GM18507 (cell line): Measurements from ENCODE around the gene FBXO46.
"Not testable (repeated sequence)": the region's sequence is repeated elsewhere in the genome, so short reads cannot be mapped to it uniquely, and the experiment has no call there.

Experiments
- DNase-seq: peaks from one replicate; pipeline ENCODE4 v3.0.0; 2011; ENCODE audit warnings: low read depth; ENCODE audit not compliant: insufficient read length; ENCODE audit errors: extremely low spot score
- FAIRE-seq: peaks from 2 replicates; lab custom pipeline; 2011; peaks lifted over from hg19 to GRCh38; lab: Jason Lieb, UNC

The FBXO46 gene

DNA sequence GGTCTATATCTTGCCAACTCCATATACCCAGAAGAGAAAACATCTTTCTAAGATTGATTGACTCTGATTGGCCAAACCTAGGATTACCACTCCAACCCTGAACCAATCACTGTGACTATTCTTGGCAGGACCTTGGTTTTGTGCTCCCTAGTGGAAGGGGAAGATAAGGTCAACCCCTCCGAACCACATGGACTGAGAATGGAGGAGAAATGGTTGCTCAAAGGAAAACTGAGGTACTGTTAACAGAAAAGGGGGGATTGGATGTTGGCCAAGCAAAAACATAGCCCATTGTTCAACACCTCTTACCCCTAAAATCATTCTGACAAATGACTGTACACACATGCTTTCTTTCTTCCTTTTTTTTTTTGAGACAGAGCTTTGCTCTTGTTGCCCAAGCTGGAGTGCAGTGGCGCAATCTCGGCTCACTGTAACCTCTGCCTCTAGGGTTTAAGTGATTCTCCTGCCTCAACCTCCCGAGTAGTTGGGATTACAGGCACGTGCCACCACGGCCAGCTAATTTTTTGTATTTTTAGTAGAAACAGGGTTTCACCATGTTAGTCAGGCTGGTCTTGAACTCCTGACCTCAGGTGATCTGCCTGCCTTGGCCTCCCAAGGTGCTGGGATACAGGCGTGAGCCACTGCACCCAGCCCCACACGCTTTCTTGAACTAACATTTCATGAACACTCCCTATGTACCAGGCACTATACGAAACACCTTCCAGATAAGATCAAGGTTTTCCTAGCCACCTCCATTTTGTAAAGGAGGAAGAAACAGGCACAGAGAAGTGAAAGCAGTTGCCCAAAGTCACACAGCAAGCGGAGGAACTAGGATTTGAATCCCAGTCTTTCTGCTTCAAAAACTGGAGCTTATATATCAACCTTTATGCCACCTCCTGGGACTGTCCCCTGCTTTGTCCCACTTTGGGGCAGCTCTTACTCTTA lies 9.1 kb upstream of the FBXO46 start:
- DNase-seq: no peak

DNA sequence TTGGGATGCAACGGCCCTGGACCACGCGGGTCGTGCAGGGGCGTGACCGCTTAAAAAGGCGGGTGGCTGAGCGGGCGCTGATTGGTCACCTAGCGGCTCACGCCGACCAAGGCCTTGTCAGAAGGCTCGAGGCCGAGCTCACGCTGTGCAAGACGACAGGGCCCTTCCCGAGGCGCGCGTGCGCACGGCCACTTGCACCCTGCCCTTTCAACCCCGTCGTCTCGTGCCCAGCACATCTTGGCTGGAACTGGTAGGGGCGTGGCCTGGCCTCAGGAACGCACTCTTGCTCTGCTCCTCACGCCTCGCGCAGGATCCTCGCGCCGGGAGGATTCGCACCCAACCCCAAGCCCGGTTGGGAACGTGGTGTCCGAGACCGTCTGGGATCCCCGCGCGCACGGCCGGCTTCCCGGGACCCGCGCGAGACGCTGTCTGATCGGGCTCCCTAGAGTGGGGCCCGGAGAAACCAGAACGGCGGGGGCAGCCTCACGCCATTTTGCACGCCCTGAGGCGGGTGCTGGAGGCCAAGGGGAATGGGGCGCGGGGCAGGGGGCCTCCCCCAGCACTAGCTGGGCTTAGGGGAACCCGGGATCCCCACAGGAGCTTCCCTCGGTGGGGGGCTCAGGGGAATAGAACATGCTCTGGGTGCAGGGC lies 2.6 kb upstream of the FBXO46 start, which contains the start of gene MEIOSIN:
Gene MEIOSIN, plus strand, starts transcription at position 280 of the 651 bp plus-strand sequence. CDS start 1,938 bp downstream, outside the sequence.
- FAIRE-seq: no peak
- no peak for DNase-seq

More for the DNA sequence above, 9.1 kb upstream of the FBXO46 start:
- no peak for FAIRE-seq

DNA sequence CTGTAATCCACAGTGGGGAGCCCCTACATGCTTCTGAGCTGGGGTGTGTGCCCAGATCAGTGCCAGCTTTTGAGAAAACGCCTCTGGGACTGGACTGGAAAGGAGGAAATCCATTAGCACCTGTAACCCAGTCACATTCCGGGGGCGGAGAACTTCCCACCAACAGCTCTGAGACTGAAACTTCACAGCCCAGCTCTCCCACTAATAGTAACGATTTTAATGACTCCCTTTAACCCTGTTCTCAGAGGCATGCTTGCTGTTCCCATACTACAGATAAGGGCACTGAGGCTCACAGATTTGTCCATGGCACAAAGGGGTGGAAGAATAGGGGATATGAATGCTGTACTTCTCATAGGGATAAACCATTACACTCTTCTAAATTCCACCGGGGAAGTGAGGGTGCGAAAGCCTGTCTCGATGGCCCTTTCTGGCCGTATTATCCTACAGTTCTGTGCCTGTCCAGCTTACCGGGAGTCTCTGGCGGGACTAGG lies 851 bp downstream of the FBXO46 start:
- DNase-seq: no peak

DNA sequence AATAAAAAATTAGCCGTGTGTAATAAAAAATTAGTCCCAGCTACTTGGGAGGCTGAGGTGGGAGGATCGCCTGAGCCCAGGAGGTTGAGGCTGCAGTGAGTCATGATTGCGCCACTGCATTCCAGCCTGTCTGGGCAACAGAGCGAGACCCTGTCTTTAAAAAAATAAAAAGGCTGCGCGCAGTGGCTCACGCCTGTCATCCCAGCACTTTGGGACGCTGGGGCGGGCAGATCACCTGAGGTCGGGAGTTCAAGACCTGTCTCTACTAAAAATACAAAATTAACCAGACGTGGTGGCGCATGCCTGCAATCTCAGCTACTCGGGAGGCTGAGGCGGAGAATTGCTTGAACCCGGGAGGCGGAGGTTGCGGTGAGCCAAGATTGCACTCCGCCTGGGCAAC lies 2.0 kb downstream of the FBXO46 start:
- FAIRE-seq, DNase-seq: not testable (repeated sequence)

More for the DNA sequence above, 851 bp downstream of the FBXO46 start:
- peak; percentile 81 for FAIRE-seq

DNA sequence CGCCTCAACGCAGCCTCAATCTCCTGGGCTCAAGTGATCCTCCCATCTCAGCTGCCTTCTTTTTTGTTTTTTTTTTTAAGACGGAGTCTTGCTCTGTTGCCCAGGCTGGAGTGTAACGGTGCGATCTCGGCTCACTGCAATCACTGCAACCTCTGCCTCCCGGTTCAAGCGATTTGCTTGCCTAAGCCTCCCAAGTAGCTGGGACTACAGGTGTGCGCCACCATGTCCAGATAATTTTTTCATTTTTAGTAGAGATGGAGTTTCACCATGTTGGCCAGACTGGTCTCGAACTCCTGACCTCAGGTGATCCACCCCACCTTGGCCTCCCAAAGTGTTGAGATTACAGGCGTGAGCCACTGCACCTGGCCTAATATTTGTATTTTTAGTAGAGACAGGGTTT lies 10.6 kb downstream of the FBXO46 start:
- DNase-seq, FAIRE-seq: not testable (repeated sequence)

DNA sequence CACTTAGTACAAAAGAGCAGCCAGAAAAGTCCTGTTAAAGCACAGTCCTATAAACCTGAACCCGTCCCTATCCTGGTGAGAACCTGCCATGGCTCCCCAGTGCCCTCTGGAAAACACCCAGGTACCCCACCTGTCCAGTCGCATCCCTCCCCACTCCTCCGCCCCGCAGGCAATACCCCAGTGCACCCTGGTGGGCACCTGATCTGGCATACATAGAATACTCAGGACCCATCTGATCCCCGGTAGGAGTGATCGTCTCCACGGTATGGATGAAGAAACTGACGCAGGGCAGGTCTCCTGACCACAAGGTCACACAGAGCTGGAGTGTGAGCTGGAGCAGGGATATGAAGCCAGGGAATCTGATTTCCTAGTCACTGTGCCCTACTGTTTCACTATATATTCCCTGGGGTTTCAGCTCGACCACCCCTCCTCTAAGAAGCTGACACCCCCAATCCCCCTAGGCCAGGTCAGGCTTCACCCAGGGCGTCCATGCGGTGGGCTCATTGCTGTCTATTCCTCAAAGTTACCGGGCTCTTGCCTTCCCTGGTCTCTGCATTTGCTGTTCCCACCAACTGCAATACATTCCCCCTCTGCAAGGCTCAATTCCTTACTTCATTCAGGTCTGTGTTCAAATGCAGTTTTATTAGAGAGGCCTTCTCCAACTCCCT lies 12.6 kb downstream of the FBXO46 start:
- DNase-seq (no peak), FAIRE-seq (no peak)

DNA sequence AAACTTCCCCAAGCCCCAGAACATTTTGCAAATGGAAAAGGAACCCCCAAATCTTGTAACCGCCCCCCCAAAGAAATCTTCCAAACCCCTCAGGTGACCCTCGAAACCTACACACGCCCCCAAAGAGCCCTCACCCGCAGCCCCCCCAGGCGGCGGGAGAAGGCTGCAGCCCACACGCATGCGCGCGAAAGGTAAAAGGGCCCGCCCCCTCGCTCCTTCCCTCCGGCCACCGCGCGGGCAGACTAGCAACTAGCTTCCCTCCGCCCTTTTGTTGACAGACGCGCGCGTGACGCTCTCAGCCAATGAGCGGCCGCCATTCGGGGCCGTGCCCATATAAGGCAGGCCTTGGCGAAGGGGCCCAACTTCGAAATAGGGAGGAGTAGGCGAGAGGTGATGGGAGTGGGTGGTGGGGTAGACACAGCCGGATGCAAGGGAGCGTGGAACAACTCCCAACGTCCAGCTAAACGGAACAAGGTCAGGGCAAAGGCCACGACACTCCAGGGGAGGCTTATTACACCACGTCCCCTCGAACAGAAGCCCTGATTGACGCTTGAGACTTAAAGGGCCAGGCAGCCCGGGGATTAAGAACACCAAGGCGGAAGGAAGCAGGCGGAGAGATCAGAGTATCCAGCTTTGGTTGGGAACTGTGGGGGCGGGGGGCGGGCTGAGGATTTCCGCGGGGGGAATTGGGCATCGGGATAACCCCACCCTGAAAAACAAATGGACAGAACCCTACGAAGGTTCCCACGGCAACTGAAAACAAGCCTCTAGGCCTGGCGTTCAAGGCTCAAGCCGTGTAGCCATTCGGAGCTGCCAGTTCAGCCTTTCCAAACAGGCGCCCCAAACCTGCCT lies 13.3 kb downstream of the FBXO46 start:
- peak; percentile 97 for DNase-seq
- FAIRE-seq: peak; percentile 100

DNA sequence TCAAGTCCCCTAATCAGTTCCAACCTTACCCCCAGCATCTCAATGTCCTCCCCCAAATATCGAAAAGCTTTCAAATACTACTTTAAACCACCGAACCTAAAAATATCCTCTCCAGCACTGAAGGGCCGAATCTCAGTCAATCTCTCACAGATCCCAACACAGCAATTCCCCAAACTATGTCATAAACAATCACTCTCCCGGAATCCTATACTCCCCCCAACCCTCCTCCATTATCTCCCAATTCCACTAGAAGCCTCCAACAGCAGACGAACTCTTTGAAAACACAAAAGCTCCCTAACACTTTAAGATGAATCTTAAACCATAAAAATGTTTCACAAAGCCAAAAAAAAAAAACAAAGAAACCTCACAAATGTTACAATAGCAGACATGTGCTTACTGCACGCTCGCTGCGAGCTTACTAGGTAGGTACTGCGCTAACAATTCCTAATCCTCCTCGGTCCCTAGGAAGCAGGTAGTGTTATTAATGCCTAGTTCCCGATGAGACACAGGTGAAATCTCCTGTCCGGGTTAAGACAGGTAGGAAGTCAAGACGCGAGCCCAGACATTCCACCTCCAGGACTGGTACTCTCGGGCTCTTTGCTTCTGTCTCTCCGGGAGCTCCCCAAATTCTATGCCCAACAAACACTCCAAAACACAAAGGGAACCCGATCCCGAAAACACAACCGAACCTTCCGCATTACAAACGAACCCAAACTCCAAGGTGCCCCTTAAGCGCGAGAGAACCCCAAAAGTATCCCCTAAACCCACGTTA lies 14.2 kb downstream of the FBXO46 start:
- FAIRE-seq: peak; percentile 38
- no peak for DNase-seq

DNA sequence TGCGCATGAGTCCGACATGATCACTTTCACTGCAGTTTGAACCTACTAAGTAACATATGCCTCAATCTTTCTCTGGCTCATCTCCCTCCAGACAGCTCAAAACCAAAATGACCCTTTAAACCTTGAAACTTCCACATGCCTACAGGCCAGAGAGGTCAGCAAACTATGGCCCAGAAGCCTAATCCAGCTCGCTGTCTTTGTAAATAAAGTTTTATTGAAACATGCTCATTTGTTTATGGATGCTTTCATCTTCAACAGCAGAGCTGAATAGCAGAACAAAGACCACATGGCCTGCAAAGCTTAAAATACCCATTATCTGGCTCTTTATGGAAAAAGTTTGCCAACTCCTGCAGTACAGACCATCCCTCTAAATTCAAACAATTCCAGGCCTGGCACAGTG lies 15.6 kb downstream of the FBXO46 start:
- DNase-seq: no peak
- no peak for FAIRE-seq

DNA sequence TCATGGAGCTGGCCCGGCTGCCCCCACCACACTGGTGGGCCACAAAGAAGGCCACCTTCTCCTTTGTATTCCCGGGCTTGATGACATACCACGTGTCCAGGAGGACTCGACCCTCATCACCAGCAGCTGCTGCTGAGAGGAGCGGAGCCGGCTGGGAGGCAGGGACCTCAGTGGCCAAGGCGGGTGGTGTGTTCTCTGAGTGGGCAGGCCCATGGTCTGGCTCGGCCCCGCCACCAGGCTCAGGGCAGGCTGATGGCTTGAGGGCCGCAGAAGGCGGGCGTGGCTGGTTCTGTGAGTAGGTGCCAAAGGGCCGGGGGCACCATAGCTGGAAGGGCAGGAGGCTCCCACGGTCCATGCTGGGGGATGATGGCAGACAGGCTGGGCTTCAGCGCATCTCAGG lies 17.6 kb downstream of the FBXO46 start:
- DNase-seq (no peak), FAIRE-seq (no peak)

DNA sequence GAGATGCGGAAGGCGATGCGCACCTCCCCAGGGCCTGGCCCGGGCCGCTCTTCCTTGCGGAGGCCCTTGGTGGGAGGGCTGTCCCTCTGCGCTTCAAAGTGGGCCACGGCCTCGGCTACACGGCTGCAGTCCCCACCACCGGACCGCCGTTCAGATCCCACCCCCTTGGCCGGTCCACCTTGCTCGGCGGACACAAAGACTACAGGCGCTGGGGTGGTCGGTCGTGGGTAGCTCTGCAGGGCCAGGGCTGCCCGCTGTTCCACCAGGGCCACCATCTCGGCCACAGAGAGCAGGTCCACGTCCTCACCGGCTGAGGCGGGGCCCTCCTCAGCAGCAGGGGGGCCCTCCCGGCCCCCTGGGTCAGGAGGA lies 18.0 kb downstream of the FBXO46 start:
- FAIRE-seq: no peak
- DNase-seq: no peak

DNA sequence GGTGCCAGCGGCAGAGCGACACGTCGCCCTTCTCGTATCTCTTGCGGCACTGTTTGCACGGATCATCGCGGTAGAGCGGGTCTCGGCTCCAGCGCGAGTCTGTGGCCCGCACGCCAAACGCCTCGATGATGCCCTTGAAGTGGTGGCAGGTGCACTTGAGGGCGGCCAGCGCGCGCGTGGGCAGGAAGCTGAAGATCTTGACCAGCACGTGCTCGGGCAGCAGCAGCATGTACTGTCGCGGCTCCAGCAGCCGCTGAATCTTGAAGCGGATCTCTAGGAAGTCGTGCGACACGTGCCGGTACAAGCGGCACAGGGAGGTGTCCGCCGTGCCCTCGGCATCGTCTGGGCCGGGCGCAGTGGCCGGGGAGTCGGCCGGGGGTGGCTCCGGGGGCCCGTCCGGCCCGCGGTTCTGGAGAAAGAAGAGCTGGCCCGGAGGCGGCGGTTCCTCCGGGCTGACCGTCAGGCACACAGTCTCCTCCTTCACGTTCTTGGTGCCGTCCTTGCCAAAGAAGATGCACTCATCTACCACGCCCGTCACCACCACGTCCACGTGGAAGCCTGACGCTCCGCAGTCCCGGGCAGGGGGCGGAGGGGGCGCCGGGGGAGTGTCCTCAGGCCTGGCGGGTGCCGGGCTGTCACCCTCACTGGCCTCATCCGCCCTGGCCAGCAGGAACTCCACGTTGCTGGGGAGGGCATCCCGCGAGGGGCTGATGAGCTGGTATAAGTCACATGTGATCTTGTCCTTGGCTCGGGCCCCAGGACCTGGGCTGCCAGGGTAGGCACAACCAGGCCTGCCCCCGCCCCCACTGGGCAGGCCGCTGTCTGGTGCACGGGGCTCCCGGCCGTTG lies 18.6 kb downstream of the FBXO46 start:
- no peak for DNase-seq
- FAIRE-seq: no peak

DNA sequence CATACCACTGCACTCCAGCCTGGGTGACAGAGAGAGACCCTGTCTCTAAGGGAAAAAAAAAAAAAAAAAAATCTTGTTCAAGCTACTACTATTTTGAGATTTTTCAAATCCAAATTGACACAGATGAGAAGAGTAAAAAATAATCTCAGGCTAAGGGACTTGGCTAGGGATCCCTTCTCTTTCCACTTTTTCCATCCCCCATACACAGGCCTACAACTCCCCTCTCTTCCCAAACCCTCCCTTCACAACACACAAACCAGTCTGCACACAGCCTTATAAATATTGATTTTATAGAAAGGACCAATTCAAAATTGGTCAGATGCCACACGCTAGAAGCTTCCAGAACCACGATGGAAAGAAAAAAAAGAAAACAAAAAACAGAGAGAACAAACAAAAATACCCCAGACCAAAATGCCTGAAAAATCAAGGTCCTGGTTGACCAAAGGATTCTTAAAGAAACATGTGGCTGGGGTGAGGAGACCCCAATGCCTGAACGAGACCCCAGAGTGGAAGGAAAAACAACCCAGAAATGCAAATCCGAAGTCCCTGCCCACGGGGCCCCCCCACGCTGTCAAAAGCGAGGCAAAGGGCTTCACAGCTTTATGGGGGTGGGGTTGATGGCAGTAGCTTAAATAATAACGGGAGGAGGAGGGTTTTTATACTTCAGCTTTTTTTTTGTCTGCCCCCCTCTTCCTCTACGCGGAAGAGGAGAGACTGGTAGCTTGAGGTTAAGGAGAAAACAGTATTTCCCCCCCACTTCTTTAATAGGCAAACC lies 20.2 kb downstream of the FBXO46 start:
- FAIRE-seq (no peak), DNase-seq (no peak)

DNA sequence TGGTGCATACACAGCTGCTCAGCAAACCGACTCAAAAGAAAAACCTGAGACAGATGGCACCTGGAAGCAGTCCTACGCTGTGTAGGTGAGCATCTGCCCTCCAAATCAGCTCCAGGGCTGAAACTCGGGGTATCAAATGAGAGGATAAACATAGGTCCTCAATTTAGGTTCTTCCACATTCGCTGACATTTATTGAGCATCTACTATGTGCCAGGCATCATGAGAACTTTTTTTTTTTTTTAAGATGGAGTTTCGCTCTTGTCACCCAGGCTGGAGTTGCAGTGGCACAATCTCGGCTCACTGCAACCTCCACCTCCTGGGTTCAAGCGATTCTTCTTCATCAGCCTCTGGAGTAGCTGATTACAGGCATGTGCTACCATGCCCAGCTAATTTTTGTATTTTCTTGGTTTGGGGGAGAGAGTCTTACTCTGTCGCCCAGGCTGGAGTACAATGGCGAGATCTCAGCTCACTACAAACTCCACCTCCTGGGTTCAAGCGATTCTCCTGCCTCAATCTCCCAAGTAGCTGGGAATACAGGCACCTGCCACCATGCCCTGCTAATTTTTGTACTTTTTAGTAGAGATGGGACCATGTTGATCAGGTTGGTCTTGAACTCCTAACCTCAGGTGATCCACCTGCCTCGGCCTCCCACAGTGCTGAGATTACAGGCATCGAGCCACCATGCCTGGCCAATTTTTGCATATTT lies 24.8 kb downstream of the FBXO46 start:
- no peak for FAIRE-seq
- DNase-seq: no peak

DNA sequence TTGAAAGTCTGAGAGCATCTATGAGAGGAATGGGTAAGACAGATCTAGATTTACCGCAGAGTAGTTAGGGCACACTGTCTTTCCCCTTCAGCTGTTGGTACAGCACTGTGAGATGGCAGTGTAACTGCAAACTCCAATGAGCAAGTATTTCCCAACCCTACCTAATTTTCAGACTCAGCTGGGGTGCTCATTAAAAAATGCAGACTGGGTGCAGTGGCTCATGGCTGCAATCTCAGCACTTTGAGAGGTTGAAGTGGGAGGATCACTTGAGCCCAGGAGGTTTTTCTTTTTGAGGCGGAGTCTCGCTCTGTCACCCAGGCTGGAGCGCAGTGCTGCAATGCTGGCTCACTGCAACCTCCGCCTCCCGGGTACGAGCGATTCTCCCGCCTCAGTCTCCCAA lies 25.6 kb downstream of the FBXO46 start:
- FAIRE-seq (no peak), DNase-seq (no peak)

DNA sequence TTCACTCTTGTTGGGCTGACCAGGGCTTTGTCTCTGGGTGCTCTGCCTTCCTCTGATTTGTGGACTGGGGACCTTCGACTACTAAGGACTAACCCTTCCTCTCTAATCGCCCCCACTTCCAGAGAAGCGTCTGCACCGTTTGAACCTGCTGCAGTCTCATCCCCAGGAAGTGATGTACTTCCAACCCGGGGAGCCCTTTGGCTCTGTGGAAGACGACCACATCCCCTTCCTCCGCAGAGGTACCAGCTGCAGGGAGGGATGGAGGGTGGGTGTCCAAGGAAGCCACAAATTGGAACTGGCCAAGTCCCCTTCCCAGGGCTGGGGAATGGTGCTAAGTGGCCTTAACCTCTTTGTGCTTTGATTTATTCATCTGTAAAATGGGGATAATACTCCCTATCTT lies 29.0 kb downstream of the FBXO46 start:
- DNase-seq: no peak
- FAIRE-seq: no peak
